ENCODE data around the gene NDUFA11.
"Not testable (repeated sequence)": the region's sequence is repeated elsewhere in the genome, so short reads cannot be mapped to it uniquely, and the experiment has no call there.

DNA sequence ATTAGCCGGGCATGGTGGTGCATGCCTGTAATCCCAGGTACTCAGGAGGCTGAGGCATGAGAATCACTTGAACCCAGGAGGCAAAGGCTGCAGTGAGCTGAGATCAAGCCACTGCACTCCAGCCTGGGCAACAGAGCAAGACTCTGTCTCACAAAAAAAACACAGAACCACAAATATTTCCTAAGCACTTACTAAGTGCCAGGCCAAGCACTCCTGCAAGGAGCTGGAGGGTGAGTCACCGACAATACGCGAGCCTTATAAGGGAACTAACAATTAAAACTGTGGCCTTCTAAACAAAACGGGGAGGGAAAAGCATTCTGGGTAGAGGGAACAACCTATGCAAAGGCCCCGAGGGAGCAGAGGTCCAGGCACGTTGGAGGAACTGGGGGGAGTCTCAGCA, 29.1 kb downstream of the NDUFA11 start:
- TF ChIP-seq, protein P1, sequence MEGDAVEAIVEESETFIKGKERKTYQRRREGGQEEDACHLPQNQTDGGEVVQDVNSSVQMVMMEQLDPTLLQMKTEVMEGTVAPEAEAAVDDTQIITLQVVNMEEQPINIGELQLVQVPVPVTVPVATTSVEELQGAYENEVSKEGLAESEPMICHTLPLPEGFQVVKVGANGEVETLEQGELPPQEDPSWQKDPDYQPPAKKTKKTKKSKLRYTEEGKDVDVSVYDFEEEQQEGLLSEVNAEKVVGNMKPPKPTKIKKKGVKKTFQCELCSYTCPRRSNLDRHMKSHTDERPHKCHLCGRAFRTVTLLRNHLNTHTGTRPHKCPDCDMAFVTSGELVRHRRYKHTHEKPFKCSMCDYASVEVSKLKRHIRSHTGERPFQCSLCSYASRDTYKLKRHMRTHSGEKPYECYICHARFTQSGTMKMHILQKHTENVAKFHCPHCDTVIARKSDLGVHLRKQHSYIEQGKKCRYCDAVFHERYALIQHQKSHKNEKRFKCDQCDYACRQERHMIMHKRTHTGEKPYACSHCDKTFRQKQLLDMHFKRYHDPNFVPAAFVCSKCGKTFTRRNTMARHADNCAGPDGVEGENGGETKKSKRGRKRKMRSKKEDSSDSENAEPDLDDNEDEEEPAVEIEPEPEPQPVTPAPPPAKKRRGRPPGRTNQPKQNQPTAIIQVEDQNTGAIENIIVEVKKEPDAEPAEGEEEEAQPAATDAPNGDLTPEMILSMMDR (IDR thresholded peaks at IDR 0.05), result not testable (repeated sequence)
- not testable (repeated sequence) for TF ChIP-seq POLR2A (IDR thresholded peaks at IDR 0.05)
